Cardiac fibroblast (primary cell): ENCODE measurements around the gene ARHGEF28.

Source experiments
- DNase-seq, 2 donors: peaks; one replicate each; pipeline versions ENCODE4 v3.0.0 to v3.0.0-alpha.2; 2010; ENCODE audit warnings: low read depth in 2 of 2
- H3K4me3 ChIP-seq, 2 donors: replicated peaks in 1 of 2; 1 replicate in 1 of 2; 2 replicates in 1 of 2; pipeline ENCODE4 v1.5.1; 2011; ENCODE audit warnings: low read depth in 2 of 2, low read length in 2 of 2, mild to moderate bottlenecking in 2 of 2, moderate library complexity in 1 of 2
- CTCF ChIP-seq: IDR thresholded peaks from one replicate; pipeline ENCODE4 v1.5.1; 2011; ENCODE audit warnings: low read depth, mild to moderate bottlenecking, low read length, inconsistent platforms

The ARHGEF28 gene, protein sequence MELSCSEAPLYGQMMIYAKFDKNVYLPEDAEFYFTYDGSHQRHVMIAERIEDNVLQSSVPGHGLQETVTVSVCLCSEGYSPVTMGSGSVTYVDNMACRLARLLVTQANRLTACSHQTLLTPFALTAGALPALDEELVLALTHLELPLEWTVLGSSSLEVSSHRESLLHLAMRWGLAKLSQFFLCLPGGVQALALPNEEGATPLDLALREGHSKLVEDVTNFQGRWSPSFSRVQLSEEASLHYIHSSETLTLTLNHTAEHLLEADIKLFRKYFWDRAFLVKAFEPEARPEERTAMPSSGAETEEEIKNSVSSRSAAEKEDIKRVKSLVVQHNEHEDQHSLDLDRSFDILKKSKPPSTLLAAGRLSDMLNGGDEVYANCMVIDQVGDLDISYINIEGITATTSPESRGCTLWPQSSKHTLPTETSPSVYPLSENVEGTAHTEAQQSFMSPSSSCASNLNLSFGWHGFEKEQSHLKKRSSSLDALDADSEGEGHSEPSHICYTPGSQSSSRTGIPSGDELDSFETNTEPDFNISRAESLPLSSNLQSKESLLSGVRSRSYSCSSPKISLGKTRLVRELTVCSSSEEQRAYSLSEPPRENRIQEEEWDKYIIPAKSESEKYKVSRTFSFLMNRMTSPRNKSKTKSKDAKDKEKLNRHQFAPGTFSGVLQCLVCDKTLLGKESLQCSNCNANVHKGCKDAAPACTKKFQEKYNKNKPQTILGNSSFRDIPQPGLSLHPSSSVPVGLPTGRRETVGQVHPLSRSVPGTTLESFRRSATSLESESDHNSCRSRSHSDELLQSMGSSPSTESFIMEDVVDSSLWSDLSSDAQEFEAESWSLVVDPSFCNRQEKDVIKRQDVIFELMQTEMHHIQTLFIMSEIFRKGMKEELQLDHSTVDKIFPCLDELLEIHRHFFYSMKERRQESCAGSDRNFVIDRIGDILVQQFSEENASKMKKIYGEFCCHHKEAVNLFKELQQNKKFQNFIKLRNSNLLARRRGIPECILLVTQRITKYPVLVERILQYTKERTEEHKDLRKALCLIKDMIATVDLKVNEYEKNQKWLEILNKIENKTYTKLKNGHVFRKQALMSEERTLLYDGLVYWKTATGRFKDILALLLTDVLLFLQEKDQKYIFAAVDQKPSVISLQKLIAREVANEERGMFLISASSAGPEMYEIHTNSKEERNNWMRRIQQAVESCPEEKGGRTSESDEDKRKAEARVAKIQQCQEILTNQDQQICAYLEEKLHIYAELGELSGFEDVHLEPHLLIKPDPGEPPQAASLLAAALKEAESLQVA (N-terminal part only)

DNA sequence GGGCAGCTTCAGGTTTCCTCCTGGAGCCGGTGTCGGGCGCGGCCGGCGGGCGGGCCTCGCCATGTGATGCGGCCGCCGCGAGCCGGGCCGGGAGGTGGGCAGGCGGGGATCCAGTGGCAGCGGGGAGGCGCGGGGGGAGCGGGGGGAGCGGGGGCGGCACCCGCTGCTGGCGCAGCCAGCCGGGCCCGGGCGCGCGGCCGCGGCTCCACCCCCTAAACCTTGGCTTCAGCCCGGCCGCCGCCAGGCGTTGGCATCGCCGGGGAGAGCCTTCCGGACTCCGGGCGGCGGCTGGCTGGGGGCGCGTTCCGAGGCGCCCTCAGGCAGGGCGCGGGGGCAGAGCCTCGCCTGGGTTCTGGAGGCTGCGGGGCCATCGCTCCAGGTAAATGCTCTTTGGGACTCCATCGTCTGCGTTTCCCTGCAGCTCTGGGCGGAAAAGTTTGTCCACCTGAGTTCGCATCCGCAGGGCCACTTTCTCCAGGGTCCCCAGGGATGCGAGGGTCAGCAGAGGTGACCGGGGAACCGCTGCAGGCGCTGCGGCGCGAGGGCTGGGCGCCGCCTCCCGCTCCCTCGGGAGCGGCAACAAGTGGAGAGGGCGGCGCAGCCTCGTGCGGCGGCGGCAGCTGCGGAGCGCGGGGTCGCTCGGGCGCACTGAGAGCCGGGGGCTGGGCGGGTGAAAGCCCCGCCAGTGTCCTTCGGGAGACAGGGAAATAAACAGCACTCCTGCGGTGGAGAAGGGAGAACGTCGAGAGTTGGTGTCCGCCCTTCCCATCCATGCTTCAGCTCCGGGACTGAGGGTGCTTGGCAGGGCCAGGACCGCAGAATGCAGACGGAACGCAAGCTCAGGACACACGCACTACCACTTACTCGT is at the start of gene ARHGEF28:
TSS of gene ARHGEF28 (plus strand) at position 253 of the 868 bp plus-strand sequence. CDS start 58,656 bp downstream, outside the sequence.
- DNase-seq = peak; percentile 59 to 66
- peak within 1 kb of the TSS; percentile 69 to 89 for H3K4me3 ChIP-seq
- TF ChIP-seq CTCF = no peak

GRCh38 chr5:73582285-73583145 is 43.5 kb upstream of the ARHGEF28 start:
- DNase-seq = no peak
- TF ChIP-seq CTCF = no peak
- H3K4me3 ChIP-seq = no peak overlapping the region

DNA sequence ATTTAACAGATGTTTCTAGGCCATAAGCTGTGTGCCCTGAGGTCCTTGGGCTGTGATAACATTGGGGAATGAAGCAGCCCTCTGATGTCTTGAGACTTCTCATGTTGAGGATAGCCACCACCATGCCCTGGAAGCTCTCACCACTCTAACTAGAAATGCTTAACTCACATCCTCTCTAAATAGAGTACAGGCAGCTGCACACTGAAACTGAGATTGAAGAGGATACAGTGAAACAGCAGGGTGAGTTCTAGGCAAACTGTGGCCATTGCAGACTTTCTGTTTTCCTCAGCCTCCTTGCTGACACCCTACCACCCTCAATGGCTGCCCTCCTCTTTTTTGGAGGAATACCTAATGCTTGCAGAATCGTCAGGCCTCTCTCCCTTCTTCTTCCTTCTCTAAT is 38.1 kb upstream of the ARHGEF28 start:
- no peak for TF ChIP-seq CTCF
- no peak for DNase-seq
- no peak overlapping the region for H3K4me3 ChIP-seq

DNA sequence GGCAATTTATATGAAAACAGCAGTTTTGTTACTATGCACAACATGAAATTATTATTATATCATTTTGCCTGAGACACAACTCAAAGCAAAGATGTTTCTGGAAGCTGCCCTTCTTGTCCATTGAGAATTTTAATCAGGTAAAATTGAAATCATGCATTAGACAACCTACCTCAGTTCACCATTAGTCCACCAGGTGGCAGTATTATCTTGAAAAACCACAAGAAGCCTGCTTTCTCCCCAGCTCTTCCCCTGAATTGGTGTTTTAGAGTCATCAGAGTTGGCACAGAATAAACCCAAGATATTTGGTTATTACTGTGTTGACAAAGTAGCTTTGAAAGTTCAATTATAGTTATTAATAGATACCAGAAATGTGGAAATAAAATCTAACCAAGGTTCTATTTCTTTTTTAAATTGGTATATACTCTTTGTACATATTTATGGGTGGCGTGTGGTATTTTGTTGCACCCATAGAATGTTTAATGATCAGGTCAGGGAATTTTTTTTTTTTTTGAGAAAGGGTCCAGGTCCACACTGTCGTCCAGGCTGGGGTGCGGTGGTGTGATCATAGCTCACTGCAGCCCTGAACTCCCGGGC is 34.8 kb upstream of the ARHGEF28 start:
- peak; percentile 62 for TF ChIP-seq CTCF
- peak; percentile 93 to 97 for DNase-seq

DNA sequence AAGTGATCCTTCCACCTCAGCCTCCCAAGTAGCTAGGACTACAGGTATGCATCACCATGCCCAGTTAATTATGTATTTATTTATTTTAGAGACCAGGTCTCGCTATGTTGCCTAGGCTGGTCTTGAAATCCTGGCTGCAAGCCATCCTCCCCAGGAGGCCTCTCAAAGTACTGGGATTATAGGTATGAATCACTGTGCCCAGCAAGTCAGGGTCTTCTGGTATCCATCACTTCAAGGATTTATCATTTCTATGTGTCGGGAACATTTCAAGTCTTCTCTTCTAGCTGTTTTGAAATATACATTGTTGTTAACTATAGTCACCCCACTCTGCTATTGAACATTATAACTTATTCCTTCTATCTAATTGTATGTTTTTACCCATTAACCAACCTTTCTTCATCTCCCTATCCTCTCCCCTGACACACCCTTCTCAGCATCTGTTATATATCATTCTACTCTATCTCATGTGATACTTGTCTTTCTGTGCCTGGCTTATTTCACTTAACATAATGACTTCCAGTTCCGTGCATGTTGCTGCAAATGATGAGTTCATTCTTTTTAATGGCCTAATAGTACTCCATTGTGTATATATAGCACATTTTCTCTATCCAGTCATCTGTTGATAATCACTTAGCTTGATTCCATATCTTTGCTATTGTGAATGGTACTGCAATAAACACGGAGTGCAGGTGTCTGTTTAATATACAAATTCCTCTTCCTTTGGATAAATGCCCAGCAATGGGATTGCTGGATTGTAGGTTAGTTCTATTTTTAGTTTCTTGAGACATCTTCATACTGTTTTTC is 34.1 kb upstream of the ARHGEF28 start:
- no peak for TF ChIP-seq CTCF
- peak; percentile 51 to 65 for DNase-seq
- H3K4me3 ChIP-seq = no peak overlapping the region

More for the DNA sequence above, 34.8 kb upstream of the ARHGEF28 start:
- H3K4me3 ChIP-seq = no peak overlapping the region
